Kidney capillary endothelial cell (primary cell): Measurements from ENCODE around the gene PEF1.

ENCODE experiments used
- DNase-seq: peaks from one replicate; pipeline ENCODE4 v3.0.0-alpha.2; 2018; ENCODE audit warnings: low spot score

Gene PEF1

DNA sequence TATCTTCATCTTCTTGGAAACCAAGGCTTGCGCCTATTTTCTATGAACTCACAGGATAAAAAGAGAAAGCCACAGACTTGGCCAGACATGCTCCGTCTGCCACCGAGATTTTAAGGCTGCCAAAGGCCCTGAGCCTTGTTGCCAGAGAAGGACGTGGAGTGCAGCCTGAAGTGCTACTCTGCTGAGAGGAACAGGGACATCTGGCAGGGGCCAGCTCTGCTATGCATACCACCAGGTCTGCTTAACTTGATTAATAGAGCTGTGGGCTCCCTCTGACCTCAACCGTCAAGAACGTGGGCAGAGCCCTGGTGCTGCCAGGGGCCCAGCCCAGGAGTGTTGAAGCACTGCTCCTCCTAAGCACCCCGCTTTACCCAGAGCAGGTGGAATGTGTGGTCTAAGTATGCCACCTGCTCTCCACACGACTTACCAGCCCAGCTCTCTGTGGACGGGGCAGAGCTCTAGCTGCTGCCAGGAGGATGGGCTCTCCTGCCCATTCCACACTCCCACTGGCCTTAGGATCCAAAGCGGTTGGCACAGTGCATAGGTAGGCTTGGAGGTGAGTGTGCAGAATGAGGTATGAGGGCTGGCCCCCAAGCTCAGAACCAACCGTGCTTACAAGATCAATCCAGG is 16.6 kb downstream of the PEF1 start:
- no peak for DNase-seq

DNA sequence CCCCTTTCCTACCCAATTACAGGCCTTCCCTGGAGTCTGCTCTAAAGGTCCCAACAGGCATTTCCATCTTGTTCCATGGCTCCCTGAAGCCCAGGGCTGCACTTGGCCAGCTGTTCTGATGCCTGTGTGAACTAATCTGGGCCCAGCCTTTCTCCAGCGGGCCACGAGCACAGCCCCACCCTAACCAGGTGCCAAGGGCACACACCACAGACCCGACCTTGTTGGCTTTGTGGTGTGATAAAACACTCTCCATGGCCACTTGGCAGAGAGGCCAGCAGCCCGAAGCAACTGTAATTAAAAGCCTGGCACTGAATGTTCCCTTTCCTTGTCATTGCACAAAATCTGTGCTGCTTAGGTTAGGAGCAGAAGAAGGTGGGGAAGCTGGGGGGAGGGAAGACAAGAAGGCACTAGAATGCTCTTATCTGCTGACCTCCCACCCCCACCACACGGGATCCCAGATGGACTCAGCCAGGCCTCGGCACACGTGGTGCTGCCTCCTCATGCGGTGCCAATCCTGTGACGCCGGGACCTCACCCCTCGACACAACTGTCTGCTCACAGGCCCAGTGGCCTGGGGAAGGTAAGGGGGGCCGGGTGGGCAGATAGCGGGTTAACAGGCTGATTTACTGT is 17.3 kb downstream of the PEF1 start:
- no peak for DNase-seq

DNA sequence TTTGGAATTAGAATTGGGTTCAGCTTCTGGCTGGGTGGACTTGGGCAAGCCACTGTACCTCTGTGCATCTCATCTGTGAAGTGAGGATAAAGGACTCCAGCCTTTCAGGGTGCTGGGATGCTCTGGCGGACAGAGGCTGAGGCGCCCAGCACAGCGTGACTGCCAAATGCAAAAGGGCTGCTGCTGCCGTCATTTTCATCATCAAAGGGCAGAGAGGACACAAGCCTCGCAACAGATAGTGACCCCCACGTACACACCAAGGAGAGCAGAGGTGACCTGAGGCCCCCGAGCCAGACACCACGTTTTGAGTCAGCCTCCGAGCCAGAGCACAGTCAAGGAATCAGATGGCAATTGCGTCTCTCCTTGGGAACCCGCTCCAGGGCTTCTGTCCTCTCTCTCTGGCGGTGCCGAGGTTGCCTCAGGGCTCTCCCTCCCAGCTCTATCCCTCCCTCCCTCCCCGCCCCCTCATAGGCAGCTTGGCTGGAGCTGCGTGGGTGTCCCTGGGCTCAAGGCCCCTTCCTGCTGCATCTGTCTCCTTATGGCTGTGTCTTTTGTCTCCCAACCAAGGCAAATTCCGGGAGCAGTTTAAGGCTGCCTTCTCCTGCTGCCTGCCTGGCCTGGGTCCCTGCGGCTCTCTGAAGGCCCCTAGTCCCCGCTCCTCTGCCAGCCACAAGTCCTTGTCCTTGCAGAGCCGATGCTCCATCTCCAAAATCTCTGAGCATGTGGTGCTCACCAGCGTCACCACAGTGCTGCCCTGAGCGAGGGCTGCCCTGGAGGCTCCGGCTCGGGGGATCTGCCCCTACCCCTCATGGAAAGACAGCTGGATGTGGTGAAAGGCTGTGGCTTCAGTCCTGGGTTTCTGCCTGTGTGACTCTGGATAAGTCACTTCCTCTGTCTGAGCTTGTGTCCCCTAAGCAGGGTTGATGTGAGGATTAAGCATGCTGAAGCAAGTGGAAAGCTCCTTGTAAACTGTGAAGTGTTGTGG is 18.2 kb downstream of the PEF1 start:
- peak; percentile 50 for DNase-seq

DNA sequence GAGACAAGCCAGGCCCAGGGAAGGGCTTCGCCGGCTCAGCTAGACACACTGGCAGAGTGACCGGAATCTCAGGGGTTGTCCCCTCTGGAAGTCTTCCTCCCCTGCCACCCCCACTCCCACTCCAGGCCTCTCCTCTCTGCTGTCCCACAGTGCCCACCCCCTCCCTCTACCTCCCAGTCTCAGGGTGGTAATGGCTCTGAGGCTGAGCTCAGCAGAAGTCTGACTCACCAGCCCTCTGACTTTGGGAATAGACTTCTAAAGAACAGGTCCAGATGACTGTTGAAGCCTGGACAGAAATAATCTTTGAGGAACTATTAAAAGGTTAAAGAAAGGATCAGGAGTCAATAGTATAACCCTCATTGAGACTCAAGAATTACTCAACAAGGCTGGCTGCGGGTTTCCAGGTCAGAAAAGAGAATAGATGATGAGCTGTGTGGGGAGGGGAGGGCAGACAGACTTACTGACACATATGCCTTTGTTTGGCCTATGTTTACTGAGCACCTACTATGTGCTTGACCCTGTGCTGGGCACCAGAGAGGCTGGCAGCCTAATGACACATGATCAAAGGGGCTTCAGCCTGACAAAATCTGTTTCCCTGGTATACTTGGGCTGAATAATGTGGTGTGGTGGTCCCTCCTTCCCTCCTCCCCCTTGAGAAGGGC is 19.0 kb downstream of the PEF1 start:
- no peak for DNase-seq

DNA sequence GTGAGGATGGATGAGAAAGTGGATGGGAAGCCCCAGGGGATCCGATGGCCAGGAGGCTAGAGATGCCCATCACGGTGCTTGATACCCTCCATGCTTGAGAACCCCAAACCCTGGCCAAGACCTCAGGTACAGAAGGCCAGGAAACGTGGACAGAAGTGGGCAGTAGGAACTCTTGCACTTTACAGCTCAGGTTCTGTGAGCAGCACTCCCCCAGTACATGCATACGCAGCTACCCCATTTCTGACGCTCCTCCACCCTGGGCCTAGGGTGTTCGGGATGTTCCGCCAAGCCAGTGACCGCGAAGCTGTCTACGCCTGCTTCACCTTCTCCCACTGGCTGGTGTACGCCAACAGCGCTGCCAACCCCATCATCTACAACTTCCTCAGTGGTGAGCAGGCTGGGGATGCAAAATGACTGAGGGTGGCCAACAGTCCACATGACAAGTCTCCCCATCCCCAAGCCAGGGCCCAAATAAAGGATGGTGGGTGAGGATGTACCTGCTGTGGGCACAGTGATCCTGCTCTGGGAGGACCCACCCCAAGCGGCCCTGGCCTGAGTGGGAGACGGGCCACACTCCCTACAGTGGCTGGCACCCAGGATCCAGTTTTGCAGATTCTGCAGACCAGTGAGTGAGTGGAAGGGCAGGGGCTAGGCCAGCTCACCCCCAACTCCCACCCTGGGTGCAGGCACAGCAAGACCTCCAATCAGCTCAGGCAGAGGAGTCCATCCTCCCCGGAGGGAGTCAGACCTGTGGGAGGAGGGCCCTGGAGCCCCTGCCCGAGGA is 19.8 kb downstream of the PEF1 start:
- no peak for DNase-seq

DNA sequence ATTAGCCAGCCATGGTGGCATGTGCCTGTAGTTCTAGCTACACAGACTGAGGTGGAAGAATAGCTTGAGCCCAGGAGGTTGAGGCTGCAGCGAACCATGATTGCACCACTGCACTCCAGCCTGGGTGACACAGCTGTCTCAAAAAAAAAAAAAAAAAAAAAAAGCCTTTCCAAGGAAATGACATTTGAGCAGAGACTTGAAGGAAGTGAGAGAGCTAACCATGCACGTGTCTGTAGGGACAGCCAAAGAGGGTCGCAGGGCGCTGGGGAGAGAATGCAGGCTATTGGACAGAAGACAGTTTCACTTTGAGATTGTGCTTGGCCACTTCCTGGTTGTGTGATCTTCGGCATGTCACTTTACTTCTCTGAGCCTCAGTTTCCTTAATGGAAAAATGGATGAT is 20.4 kb downstream of the PEF1 start:
- no peak for DNase-seq

DNA sequence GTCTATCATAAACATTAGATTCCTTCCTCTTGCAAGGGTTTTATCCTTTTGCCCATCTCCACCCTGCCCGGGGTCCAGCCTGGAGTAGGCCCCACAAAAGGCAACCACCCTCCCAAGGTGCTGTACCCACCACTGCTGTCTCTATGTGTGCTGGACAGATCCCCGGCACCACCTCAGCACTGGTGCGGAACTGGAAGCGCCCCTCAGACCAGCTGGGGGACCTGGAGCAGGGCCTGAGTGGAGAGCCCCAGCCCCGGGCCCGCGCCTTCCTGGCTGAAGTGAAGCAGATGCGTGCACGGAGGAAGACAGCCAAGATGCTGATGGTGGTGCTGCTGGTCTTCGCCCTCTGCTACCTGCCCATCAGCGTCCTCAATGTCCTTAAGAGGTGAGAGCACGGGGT is 21.3 kb downstream of the PEF1 start:
- no peak for DNase-seq

DNA sequence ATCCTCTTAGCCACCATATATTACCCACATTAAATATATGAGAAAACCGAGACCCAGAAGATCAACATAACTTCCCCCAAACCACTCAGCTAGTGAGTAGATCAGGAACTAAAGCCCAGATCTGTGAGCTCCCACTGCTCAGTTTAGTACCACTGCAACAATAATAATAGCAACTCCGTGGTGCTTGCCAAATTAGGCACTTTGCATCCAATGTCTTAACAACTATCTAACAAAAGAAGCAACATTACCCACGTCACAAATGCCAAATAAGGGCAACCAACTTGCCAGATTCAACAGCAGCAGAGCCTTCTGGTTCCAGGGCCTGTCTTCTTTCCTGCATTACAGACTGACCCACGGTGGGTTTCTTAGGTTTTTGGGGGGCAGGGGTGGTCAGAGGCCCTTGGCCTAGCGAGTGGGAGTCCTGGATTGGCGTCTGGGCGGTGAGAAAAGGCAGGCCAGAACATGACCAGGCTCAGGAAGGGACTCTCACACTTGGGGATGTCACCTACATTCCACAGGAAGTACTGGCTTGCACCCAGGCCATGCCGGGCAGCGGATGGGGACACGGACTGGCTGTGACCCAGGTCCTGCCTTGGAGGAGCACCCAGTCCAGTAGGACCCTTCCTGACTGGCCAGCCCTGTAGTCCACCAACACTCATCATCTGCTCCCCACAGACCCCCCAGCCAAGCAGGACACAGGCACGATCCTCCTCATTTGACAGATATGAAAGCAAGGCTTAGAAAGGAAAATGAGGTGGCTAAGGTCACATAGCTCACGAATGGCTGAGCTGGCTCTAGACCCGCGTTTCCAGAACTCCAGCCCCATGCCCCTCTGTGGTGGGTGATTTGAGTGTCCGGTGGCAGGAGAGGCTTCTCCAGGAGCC is 22.6 kb downstream of the PEF1 start:
- DNase-seq, result no peak

DNA sequence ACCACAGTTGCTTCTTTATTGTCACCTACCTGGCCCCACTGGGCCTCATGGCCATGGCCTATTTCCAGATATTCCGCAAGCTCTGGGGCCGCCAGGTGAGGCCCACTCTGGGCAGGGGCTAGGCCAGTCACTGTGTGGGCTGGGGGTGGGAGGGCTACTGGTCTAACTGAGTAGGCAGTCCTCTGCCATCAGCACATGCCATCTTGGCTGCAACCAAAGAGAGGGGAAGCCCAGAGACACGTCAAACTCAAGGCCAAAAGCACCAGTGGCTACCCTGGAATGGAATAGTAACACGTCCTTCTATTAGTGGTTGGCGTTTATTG is 23.2 kb downstream of the PEF1 start:
- DNase-seq, result no peak

DNA sequence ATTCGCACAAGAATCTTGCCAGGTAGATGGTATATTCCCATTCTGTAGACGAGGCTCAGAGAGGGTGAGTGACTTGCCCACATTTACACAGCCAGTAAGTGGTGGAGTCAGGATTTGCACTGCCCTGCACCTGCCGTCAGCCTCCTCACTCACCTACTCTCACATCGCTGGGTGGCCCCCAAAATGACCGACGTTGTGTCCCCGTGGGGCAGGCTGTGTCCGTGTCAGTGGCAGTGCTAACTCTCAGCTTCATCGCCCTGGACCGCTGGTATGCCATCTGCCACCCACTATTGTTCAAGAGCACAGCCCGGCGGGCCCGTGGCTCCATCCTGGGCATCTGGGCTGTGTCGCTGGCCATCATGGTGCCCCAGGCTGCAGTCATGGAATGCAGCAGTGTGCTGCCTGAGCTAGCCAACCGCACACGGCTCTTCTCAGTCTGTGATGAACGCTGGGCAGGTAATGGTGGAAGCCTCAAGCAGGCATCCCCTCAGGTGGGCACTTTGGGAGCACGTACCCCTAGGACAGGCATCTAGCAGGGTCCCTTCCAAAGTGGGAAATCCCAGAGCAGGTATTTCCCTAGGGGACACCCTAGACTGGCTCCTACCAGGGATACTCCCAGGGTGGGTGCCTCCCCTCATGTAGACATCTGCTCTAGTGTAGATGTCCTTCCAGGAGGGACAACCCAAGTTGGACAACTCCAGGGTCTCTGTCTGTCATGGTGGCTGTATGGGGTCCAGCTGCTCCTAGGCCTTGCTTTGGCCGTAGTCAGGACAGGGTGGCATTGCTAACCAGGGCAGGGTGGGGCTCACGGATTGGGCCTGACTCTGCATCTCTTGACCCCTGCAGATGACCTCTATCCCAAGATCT is 23.8 kb downstream of the PEF1 start:
- no peak for DNase-seq

DNA sequence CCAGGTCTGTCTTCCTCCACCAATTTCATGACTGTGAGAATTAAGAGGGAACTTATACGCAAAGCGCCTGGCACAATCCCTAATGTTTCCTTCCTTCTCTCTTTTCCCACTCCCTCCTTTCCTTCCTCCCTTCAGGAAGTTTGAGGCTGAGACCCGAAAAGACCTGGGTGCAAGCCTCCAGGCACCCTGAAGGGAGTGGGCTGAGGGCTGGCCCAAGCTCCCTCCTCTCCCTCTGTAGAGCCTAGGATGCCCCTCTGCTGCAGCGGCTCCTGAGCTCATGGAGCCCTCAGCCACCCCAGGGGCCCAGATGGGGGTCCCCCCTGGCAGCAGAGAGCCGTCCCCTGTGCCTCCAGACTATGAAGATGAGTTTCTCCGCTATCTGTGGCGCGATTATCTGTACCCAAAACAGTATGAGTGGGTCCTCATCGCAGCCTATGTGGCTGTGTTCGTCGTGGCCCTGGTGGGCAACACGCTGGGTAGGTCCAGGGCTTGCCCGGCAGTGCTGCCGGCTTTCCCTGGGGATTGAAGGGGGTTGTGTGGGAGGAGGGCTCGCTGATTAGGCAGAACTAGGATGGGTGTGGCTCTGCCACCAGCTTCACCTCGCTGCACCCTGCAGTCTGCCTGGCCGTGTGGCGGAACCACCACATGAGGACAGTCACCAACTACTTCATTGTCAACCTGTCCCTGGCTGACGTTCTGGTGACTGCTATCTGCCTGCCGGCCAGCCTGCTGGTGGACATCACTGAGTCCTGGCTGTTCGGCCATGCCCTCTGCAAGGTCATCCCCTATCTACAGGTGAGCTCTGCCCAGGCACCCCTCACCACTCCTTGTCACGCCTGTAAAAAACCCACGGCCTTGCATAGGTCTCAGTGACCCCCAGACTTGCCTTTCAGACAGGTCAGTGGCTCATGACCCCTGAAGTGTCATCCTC is 25.5 kb downstream of the PEF1 start:
- no peak for DNase-seq

DNA sequence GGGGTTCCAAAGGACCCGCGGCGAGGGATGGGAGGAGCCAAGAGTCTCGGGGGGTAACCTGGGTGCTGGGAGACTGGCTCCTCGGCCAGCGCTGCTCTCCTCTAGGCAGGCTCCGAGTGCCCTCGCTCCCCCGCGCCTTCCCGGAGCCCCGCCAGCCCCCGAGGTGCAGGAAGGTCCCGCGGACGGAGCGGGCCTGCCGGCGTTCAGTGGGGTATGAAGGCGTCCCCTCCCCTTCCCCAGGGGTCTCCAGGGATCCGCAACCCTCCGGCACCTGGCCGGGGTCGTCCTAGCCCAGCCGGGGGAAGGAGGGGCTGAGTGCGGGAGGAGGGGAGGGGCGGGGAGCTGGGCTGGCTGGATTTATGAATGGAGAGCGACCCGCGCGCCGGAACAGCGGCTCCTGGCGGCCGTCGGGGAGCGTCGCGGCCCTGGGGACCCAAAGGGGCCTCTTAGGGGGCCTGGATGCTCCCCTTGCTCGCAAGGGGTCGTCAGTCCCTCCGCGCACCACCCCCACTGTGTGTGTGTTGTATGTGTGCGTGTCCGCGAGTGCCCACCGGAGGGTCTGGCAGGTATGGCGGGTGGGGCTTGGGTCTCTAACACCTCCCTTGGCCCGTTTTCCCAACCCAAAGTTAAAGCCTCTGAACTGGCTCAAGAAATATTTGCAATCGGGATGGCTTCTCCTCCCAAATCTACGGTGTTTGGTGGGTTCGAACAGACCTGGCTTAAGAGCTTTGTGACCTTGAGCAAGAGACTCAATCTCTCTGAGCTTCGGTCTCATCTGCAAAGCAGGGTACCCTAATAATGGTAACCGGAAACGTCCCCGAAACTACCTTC is 26.5 kb downstream of the PEF1 start:
- DNase-seq, result peak; percentile 39

DNA sequence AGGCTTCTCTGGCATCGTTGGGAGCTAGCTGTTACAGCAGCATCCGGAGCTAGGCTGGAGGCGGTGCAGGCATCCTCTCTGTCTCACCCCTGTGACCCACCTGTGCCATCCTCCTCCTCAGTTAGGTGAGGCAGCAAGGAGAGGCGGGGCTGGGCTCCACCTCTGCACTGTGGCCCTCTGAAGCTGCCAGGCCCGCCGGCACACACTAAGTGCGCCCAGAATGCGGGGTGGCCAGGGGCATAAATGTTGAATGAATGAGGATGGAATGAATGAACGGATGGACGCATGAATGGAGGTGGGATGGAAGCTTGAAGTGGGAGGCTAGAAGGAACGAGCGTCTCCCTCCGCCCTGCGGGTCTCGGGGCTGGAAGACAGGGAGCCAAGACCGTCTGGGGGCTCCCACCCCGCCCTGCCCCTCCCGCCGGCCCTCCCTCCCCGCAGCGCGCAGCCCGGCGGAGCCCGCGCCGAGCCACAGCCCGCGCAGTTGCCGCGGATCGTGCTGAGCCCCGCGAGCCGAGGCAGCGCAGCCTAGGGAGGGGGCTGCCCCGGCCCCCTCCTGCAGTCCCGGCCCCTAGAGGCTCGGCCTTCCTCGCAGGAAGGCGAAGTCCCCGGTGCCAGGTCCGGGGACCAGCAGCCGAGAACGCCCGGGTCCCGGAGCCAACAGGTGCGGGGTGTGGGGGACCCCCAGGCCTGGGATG is 27.3 kb downstream of the PEF1 start, which contains the start of gene HCRTR1:
Gene HCRTR1, plus strand, starts transcription at position 472 of the 698 bp plus-strand sequence. CDS start 1,504 bp downstream, outside the sequence.
- DNase-seq, result no peak

DNA sequence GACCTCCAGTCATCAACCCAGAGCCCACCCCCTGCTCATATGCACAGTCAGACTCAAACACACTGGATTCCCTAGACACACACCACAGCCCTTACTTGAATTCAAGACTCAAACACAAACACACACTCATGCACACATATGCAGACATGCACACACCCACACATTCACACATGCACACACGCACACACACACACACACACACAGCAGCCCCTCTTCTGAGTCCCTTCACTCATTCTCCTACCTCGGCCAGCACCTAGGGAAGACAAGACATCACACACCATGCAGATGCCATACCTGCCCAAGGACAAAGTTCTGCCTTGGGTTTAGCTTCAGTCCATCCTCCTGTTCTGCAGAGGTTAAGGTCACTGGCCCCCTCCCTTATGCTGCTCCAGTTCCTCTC is 28.7 kb downstream of the PEF1 start:
- DNase-seq, result no peak

DNA sequence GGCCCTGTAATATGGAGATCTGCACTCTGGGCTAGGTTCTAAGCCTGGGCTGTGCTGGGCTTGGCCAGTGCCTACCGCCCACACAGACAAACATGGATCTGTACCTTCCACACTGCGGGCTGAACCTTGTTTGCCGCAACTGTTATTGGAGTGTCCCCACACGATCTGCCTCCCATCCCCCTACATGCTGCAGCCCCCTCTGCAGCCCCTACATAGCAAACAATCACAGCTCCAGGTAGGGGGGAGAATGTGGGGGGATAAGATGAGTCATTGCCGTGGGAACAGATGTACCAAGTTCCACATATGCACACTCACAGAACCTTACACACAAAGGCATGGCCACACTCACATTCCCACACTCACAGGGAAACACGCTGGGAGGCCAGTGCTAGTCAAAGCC is 29.3 kb downstream of the PEF1 start:
- DNase-seq, result no peak

DNA sequence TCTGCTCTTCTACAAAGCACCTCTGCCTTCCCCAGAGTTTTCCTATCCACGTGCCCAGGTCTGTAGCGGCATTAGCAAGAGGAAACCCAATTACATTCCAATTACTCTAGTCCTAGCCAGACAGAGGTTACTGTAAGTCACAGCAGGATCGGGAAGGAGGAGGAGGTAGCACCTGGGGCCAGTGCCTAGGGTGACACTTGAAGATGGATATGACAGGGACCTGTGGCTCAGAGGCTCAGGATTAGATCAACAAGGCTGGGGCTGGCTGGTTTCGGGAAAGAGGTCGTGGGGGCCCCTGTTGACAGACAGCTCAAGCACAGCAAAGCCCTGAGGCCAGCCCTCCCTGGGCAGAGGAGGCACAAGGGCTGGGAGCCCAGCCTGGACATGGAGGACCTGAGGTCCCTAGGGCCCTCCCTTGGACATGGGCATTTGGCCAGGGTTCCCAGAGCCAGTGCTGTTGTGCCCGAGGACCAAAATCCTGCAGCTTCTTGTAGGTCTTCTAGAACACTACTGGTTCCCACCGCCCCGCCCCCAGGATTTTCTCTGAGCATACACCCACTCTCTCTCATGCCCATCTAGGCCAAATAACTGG is 30.2 kb downstream of the PEF1 start:
- DNase-seq, result no peak
